ENCODE measurements around the gene TRERF1. TPM values are rescaled to one million over a fixed set of nuclear protein-coding genes. Genes with fewer than 3 reads are reported as not detected.

TRERF1 gene
- total RNA-seq, 1 donor from 2014 or later, result 3.7 TPM

DNA sequence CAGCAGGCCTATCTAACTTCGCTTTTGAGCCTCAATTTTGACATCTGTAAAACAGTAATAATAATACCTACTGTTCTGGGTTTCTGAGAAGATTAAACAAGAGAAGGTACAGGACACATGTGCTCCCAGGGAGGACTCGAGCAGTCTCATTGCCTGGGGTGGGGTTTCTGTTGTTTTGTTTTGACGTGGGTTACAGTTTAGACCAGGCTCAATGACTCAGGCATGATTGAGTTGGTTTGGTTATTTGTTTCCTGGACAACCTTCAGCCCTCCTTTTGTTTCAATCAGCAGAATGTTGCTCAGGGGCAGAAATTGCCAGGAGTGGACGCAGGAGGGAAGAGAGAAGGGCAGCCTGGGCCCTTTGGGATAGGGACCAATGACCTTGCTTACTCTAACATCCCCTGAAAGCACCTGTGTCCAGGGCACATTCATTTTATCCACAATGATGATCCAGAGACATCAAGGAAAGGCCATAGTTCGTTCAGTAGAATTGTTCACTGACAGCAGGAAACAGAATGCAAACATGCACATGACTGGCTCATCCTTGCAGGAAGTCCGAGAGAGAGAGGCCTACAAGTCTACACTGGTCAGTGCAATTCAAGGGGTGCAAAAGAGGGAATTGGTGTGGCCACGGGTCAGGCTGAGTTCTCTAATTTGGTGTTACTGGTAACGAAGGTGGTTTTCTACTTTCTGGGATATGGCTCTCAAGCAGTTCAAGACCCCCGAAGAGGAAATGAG lies 159.6 kb downstream of the TRERF1 start:
- no peaks in the 10 kb centered on the region for H3K27me3 ChIP-seq (ENCODE audit: control insufficient read depth in 3 of 3, insufficient read depth in 3 of 3, low read length in 3 of 3)
- H3K9me3 ChIP-seq (ENCODE audit: control insufficient read depth in 3 of 3, low read length in 3 of 3), result no peaks in the 10 kb centered on the region
- no peak overlapping the region for H3K9ac ChIP-seq (ENCODE audit: low read depth in 1 of 3, low read length in 3 of 3)
- H3K36me3 ChIP-seq (ENCODE audit: control insufficient read depth in 3 of 3, insufficient read depth in 3 of 3, low read length in 3 of 3), result no peaks in the 10 kb centered on the region
- H3K4me1 ChIP-seq (ENCODE audit: control insufficient read depth in 3 of 3, insufficient read depth in 3 of 3, low read length in 3 of 3), result peaks cover 3 to 5% (median 5%) of the 10 kb centered on the region in 3 donors
- no peak overlapping the region for H3K4me3 ChIP-seq (ENCODE audit: low read length in 3 of 3)
- H3K27ac ChIP-seq (ENCODE audit: low read depth, low read length), result no peak overlapping the region

DNA sequence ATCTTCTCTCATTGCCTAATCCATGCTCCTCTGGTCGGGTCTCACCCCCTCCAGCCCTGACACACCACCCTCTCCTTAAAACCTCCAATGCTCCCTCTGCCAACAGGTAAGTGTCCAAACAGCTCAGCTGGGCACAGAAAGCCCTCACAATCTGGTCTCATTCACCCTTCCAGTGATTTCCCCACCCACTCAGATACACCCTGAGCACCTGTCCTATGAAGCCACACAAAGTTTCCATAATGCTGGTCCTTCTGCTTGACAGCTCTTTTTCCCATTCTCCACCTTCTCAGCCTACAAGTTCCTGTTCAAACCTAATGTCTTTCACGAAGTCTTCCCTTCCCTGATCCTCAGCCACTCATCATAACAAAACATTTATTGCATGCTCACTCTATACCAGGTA lies 164.0 kb downstream of the TRERF1 start:
- Histone ChIP-seq H3K27ac (ENCODE audit: low read depth, low read length) (no peak overlapping the region), H3K9me3 (ENCODE audit: control insufficient read depth in 3 of 3, low read length in 3 of 3) (no peaks in the 10 kb centered on the region), H3K4me3 (ENCODE audit: low read length in 3 of 3) (no peak overlapping the region), H3K27me3 (ENCODE audit: control insufficient read depth in 3 of 3, insufficient read depth in 3 of 3, low read length in 3 of 3) (no peaks in the 10 kb centered on the region), H3K9ac (ENCODE audit: low read depth in 1 of 3, low read length in 3 of 3) (no peak overlapping the region), H3K36me3 (ENCODE audit: control insufficient read depth in 3 of 3, insufficient read depth in 3 of 3, low read length in 3 of 3) (no peaks in the 10 kb centered on the region), H3K4me1 (ENCODE audit: control insufficient read depth in 3 of 3, insufficient read depth in 3 of 3, low read length in 3 of 3) (peaks cover 3 to 5% (median 5%) of the 10 kb centered on the region in 3 donors)

DNA sequence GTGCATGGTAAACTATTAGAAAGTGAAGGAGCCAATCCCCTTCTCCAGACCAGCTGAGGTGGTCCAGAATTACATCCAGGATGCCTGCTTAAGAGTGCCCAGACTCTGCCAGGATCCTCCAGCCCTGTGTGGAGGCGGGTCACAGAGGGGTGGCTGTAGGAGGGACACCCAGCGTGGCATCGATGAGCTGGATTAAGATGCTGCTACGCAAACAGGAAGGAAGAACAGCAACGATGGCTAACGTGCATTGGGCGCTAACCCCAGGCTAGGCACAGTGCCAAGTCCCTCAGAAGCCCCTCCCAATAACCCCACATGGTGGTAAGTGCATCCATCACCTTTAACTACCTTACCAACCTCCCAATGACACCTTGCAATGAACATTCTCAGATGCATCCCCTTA lies 170.2 kb downstream of the TRERF1 start:
- Histone ChIP-seq H3K36me3 (ENCODE audit: control insufficient read depth in 3 of 3, insufficient read depth in 3 of 3, low read length in 3 of 3) (no peaks in the 10 kb centered on the region), H3K4me1 (ENCODE audit: control insufficient read depth in 3 of 3, insufficient read depth in 3 of 3, low read length in 3 of 3) (peaks cover 24 to 30% (median 29%) of the 10 kb centered on the region in 3 donors), H3K9ac (ENCODE audit: low read depth in 1 of 3, low read length in 3 of 3) (no peak overlapping the region), H3K27me3 (ENCODE audit: control insufficient read depth in 3 of 3, insufficient read depth in 3 of 3, low read length in 3 of 3) (peaks cover 0 to 3% (median 0%) of the 10 kb centered on the region in 3 donors), H3K4me3 (ENCODE audit: low read length in 3 of 3) (no peak overlapping the region), H3K9me3 (ENCODE audit: control insufficient read depth in 3 of 3, low read length in 3 of 3) (no peaks in the 10 kb centered on the region), H3K27ac (ENCODE audit: low read depth, low read length) (no peak overlapping the region)

DNA sequence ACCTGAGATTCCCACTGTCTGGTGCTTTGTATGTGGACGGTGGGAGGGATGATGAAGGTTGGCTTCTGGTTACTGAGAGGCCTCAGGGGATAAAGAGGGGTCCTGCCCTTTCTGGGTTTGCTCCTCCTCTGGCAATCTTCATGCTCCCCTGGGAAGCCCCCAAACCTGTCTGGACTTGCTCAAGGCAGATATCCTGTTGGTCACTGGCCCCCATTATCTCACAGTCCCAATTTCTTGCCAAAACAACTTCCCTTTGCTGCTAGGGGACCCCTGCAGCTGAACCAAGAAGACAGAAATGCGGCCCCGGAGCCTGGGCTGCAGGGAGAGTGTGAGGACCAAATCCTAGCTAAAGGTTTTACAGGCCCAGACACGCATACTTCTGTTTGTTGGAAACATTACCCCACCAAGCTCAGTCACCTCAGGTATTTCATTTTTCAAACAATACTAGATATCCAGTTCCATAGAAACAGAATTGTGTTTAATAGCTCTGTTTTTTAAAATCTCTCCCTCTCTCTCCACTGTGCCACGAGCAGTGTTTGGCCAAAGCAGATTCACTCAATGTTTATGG lies 170.7 kb downstream of the TRERF1 start:
- H3K27me3 ChIP-seq (ENCODE audit: control insufficient read depth in 3 of 3, insufficient read depth in 3 of 3, low read length in 3 of 3), result peaks cover 0 to 3% (median 0%) of the 10 kb centered on the region in 3 donors
- H3K27ac ChIP-seq (ENCODE audit: low read depth, low read length), result no peak overlapping the region
- peaks cover 27 to 34% (median 29%) of the 10 kb centered on the region in 3 donors for H3K4me1 ChIP-seq (ENCODE audit: control insufficient read depth in 3 of 3, insufficient read depth in 3 of 3, low read length in 3 of 3)
- H3K4me3 ChIP-seq (ENCODE audit: low read length in 3 of 3), result no peak overlapping the region
- no peak overlapping the region for H3K9ac ChIP-seq (ENCODE audit: low read depth in 1 of 3, low read length in 3 of 3)
- no peaks in the 10 kb centered on the region for H3K36me3 ChIP-seq (ENCODE audit: control insufficient read depth in 3 of 3, insufficient read depth in 3 of 3, low read length in 3 of 3)
- no peaks in the 10 kb centered on the region for H3K9me3 ChIP-seq (ENCODE audit: control insufficient read depth in 3 of 3, low read length in 3 of 3)

GRCh38 chr6:42279966-42280629 lies 171.6 kb downstream of the TRERF1 start:
- Histone ChIP-seq H3K4me1 (ENCODE audit: control insufficient read depth in 3 of 3, insufficient read depth in 3 of 3, low read length in 3 of 3) (peaks cover 29 to 36% (median 35%) of the 10 kb centered on the region in 3 donors), H3K9ac (ENCODE audit: low read depth in 1 of 3, low read length in 3 of 3) (no peak overlapping the region), H3K27ac (ENCODE audit: low read depth, low read length) (no peak overlapping the region), H3K4me3 (ENCODE audit: low read length in 3 of 3) (peak overlapping the region in 1 of 3 donors; percentile 43), H3K36me3 (ENCODE audit: control insufficient read depth in 3 of 3, insufficient read depth in 3 of 3, low read length in 3 of 3) (no peaks in the 10 kb centered on the region), H3K27me3 (ENCODE audit: control insufficient read depth in 3 of 3, insufficient read depth in 3 of 3, low read length in 3 of 3) (peaks cover 0 to 3% (median 0%) of the 10 kb centered on the region in 3 donors), H3K9me3 (ENCODE audit: control insufficient read depth in 3 of 3, low read length in 3 of 3) (no peaks in the 10 kb centered on the region)

DNA sequence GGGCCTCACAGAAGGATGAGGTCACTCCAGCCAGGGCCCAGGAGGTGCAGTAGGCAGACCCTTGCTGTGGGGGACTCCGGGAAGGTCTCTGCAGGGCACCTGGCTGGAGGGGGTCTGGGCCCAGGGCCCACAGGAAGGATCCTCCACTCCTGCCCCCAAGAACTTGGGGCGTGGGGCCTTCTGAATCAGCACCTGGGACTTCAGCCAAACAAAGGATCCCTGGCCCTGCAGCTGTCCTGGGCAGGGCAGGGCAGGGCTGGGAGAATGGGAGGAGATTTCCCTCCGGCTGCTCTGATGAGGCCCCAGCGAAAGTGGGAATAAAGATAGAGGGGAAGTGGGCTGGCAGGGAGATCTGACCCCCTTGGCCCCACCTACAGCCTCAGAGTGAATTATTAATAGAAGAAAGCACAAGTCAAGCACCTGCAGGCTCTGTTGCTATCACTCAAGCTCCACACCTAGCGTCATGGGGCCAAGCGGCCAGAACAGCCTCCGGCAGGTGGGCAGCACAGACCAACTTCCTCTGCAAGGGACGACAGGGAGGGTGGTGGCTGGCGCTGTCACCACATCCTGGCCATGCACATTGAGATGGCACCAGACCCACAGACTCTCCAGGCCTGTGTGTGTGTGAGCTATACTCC lies 172.5 kb downstream of the TRERF1 start:
- Histone ChIP-seq H3K27ac (ENCODE audit: low read depth, low read length) (no peak overlapping the region), H3K4me1 (ENCODE audit: control insufficient read depth in 3 of 3, insufficient read depth in 3 of 3, low read length in 3 of 3) (peaks cover 29 to 36% (median 35%) of the 10 kb centered on the region in 3 donors), H3K36me3 (ENCODE audit: control insufficient read depth in 3 of 3, insufficient read depth in 3 of 3, low read length in 3 of 3) (no peaks in the 10 kb centered on the region), H3K9me3 (ENCODE audit: control insufficient read depth in 3 of 3, low read length in 3 of 3) (no peaks in the 10 kb centered on the region), H3K27me3 (ENCODE audit: control insufficient read depth in 3 of 3, insufficient read depth in 3 of 3, low read length in 3 of 3) (peaks cover 0 to 3% (median 0%) of the 10 kb centered on the region in 3 donors), H3K4me3 (ENCODE audit: low read length in 3 of 3) (no peak overlapping the region), H3K9ac (ENCODE audit: low read depth in 1 of 3, low read length in 3 of 3) (no peak overlapping the region)

- no peak overlapping the region for H3K27ac ChIP-seq (ENCODE audit: low read depth, low read length)
- H3K4me3 ChIP-seq (ENCODE audit: low read length in 3 of 3), result no peak overlapping the region
- no peaks in the 10 kb centered on the region for H3K9me3 ChIP-seq (ENCODE audit: control insufficient read depth in 3 of 3, low read length in 3 of 3)
- H3K27me3 ChIP-seq (ENCODE audit: control insufficient read depth in 3 of 3, insufficient read depth in 3 of 3, low read length in 3 of 3), result peaks cover 0 to 3% (median 0%) of the 10 kb centered on the region in 3 donors
- H3K4me1 ChIP-seq (ENCODE audit: control insufficient read depth in 3 of 3, insufficient read depth in 3 of 3, low read length in 3 of 3), result peaks cover 29 to 36% (median 35%) of the 10 kb centered on the region in 3 donors
- H3K36me3 ChIP-seq (ENCODE audit: control insufficient read depth in 3 of 3, insufficient read depth in 3 of 3, low read length in 3 of 3), result no peaks in the 10 kb centered on the region
- no peak overlapping the region for H3K9ac ChIP-seq (ENCODE audit: low read depth in 1 of 3, low read length in 3 of 3)
These were observed 173.4 kb downstream of the TRERF1 start for GRCh38 chr6:42278131-42278853.

DNA sequence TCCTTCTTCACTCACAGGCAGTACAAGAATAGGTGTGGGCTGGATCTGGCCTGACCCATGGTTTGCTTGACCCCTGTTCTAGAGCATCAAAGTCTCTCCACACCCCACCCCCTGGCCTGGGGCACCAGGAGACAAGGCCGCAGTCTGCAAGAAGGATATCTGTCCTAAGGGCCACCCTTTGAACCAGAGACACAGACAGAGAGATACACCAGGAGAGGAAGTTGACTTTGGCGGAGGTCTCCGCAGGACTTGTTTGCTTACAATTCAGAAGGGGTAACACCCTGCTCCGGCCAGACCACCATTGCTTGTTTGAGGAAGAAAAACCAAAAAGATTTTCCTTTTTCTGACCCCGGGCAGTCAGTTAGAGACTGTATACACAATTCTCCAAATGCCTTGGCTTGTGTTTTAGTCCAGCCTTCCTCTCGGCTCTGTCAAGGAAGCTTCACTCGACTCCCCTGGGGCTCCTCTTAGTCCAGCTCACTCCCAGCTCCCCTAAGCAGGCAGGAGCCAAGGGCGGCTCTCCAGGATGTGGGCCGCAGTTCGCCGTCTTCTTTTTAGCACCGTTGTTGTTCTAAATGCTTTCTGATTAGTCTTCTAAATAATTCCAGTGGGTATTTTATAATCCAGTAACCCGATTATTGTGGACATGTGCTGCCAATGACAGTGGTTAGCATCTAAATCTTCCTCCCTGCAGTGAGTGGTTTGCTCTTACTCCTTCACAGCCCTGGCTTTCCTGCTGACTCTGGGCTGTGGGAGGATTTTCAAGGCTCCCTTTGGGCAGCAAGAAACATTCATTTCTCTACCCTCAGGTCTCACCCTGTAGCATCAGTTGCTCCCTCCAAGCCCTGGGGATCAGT lies 175.5 kb downstream of the TRERF1 start:
- no peak overlapping the region for H3K27ac ChIP-seq (ENCODE audit: low read depth, low read length)
- H3K36me3 ChIP-seq (ENCODE audit: control insufficient read depth in 3 of 3, insufficient read depth in 3 of 3, low read length in 3 of 3), result no peaks in the 10 kb centered on the region
- no peak overlapping the region for H3K4me3 ChIP-seq (ENCODE audit: low read length in 3 of 3)
- peaks cover 29 to 35% (median 35%) of the 10 kb centered on the region in 3 donors for H3K4me1 ChIP-seq (ENCODE audit: control insufficient read depth in 3 of 3, insufficient read depth in 3 of 3, low read length in 3 of 3)
- no peak overlapping the region for H3K9ac ChIP-seq (ENCODE audit: low read depth in 1 of 3, low read length in 3 of 3)
- H3K27me3 ChIP-seq (ENCODE audit: control insufficient read depth in 3 of 3, insufficient read depth in 3 of 3, low read length in 3 of 3), result peaks cover 0 to 3% (median 0%) of the 10 kb centered on the region in 3 donors
- no peaks in the 10 kb centered on the region for H3K9me3 ChIP-seq (ENCODE audit: control insufficient read depth in 3 of 3, low read length in 3 of 3)

Measured in skeletal muscle tissue (tissue), 4 donors.